Measurements from ENCODE around the gene GOLM1. TPM values are rescaled to one million over a fixed set of nuclear protein-coding genes. Genes with fewer than 3 reads are reported as not detected.
"Not testable (repeated sequence)": the region's sequence is repeated elsewhere in the genome, so short reads cannot be mapped to it uniquely, and the experiment has no call there.

GOLM1 gene
- total RNA-seq, 1 donor from 2014 or later, result 298 TPM

DNA sequence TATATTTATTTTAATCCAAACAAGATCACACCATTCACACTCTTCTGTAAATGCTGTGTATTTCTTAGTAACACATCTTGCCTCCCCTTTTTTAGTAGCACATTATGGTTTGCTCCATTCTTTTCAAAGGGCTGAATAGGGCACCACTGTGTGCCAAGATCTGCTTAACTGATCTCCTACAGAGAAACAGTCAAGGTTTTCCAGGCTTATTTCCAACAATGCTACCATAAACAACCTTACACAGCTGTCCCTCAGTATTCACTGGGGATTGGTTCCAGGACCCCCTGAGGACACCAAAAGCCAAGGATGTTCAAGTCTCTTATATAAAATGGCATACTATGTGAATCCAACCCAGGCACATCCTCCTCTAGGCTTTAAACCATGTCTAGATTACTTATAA lies 16.5 kb downstream of the GOLM1 start:
- no peak for DNase-seq (ENCODE audit: low spot score)

DNA sequence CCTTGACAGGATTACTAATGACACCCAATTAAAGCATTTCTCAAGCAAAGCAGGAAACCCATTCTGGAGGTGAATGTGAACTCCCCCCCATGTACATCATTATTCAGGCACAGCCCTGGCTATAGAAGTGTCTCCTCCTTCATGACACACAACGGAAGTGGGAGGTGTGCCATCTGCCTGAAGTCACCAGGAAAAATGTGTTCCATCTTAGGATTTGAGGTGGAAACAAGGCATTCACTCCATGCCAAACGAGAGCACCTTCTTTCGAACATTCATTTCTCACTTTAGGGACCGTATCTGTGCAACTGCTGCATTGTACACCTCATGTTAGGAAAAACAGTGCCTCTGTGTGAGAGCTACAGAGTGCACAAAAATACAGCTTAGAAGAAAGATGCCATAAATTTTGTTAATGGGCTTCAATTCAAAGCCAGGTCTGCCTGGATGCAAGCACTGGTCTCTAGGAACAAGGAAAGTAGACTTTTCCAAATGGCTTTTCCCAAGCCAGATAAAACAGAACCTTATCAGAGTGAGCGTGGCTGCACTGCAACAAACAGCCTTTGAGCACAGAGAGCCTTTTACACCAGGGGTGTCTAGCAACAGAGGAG lies 19.4 kb downstream of the GOLM1 start:
- no peak for DNase-seq (ENCODE audit: low spot score)

DNA sequence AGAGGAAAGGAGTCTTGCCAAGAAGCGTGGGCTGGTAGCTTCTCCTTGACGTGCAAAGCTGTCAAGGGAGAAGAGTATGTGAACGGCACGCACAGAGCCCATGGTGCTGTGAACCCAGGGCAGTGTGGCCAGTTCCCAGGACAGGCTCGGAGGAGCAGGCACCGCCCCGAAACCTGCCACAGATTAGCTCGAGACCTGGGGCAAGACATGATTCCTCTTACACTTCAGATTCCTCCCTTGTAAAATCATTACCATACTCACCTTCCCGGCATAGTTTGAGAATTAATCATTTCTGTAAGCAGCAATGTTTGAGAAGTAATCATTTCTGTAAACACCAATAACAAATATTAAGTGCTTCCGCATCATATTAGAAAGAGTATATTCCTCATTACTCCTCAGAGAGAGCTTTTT lies 19.9 kb downstream of the GOLM1 start:
- DNase-seq (ENCODE audit: low spot score), result peak; percentile 44

DNA sequence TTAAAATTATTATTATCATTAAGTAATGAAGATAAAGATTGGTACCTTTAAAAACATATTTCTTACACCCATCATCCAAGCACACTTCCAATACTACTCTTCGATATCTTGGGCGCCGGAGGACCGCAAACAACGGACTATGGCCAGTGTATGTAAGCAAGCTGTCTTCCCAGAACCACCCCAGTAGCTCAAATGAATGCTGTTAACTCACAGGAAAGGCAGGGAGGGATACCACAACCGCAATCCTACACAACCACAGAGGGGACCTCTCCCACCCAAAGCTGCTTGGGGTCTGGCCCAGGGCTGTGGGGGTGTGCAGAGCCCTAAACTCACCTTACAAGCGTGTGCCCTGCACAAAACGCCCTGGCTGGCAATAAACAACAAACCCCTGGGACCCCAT lies 20.6 kb downstream of the GOLM1 start:
- DNase-seq (ENCODE audit: low spot score), result no peak

DNA sequence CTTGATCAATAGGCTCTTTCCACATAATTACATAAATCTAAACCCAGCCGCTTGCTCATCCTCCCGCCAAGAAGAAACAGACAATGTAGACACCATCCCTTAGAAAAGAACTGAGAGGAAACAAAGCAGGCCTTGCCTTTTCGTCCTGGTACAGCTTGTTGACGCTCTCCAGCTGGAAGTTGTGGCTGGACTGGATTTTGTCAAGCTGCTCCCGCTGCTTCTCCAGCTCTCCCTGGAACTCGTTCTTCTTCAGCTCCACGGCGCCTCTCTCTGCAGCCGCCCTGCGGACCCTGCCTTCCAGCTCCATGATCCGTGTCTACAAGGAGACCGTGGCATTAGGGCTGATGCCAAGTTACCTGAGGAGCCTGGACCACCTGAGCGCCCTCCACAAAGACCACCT lies 22.1 kb downstream of the GOLM1 start:
- DNase-seq (ENCODE audit: low spot score), result peak; percentile 64

DNA sequence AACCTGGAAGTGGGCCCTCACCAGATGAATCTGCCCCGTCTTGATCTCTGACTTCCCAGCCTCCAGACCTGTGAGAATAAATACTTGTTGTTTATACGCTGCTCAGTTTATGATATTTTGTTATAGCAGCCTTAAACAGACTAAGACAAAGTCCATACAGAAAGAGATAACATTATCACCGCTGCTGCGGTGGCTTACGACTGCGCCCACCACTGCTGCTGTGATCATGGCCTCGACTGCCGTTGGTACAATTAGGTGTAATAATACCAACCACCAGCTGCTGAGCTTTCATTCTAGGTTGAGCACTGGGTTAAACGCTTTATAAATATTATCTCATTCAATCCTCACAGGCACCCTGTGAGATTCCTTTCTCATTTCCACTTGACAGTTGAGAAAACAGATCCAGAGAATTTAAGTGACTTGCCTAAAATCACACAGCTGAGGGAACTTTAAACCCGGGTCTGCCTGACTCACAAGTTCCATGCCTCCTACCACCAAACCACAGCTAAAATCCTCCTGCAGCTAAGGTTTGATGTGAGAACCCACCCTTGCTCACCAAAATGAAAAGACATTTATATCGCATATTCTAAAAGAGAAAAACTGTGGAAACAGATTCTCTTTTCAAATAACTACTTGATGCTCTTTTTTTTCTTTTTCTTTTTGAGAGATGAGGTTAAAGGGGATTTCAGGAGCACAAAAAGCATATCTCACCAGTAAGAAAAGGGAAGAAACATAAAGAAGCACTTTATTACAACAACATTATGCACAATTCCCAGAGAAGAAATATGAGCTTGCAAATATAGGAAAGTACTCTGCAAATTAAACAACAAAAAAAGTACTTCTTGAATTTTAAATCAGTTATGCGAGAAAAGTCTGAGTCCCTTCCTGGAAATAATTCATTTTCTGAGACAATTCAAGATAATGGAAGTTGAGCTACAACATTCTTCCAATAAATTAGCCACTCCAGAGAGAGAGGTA lies 23.9 kb downstream of the GOLM1 start:
- DNase-seq (ENCODE audit: low spot score), result no peak

DNA sequence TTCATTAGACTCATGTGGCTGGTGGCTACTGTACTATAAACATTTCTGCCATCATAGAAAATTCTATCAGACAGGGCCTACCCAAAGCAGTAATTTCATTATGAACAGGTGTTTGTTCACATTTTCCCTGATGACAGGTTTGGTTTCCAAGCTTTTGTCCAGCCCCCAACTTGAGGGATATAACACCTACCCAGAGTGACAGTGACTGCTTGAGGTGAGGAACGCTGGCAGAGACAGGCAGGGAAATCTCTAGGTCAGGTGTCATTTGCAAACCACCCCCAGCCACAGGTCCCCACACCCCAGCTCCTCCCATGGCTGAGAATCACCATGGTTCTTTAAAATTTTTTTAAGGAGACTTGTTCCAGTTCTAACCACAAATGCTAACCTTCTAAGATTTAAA lies 25.5 kb downstream of the GOLM1 start:
- DNase-seq (ENCODE audit: low spot score), result no peak

DNA sequence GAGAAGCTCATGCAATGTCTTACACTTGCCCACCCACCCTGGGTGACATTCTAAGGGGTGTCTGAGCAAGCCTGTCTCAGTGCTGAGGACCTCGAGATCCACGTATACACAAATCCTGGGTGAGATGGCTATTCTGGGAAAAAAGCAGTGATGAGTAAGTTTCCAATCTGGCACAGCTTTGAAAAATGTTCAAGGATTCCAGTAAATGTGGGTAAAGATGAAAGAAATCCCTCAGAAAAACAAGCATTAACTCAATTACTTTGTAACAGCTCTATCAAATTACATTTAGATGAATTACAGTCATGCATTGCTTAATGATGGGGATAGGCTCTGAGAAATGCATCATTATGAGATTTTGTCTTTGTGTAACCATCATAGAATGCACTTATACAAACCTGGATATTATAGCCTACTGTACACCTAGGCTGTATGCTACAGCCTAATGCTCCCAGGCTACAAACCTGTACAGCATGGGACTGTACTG lies 26.9 kb downstream of the GOLM1 start:
- no peak for DNase-seq (ENCODE audit: low spot score)

DNA sequence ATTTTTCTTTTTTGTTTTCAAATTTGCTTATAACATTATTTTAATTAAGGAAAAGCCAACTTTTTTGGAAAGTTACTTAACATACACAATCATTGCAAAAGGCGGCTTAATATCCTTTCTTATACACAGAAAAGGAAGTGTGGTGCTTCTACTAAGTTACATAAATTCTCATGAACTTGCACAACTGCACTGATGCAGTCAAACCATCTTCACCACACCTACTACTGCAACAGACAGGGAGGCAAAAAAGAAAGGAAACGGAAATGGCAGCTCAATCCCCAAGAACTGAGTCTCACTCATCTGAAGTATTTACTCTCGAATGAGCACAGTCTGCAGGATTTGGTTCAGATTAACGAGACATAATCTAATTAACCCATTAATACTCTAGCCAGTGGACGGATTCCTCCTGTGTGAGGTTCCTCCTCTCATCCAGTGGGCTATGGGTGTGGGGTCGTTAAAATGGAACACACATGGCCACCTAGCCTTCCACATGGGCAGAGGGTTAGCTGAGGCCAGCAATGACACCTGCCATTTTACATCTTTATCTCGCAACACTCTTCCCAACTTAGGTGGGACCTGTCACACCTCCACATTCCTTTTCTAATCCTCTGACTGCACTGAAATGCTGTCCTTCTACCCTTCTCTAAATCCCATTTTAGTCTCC lies 30.0 kb downstream of the GOLM1 start:
- DNase-seq (ENCODE audit: low spot score), result no peak

DNA sequence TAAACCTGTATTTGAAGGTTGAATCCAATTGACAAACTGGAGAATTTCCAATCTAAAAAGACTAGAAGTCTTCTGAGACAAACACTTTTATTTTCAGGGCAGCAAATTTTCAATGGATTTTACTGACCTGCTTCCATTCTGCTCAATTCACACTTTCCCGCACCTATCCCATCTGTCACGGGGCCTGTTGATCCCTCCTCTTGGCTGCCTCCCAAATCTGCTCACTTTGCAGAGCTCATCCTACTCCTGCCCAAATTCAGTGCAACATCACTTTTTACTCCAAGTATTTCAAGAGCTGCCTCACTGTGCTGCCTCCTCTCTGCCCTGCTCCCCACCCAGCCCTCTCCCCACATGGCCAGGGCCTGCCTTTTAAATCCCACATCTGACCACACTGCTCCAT lies 35.1 kb downstream of the GOLM1 start:
- no peak for DNase-seq (ENCODE audit: low spot score)

DNA sequence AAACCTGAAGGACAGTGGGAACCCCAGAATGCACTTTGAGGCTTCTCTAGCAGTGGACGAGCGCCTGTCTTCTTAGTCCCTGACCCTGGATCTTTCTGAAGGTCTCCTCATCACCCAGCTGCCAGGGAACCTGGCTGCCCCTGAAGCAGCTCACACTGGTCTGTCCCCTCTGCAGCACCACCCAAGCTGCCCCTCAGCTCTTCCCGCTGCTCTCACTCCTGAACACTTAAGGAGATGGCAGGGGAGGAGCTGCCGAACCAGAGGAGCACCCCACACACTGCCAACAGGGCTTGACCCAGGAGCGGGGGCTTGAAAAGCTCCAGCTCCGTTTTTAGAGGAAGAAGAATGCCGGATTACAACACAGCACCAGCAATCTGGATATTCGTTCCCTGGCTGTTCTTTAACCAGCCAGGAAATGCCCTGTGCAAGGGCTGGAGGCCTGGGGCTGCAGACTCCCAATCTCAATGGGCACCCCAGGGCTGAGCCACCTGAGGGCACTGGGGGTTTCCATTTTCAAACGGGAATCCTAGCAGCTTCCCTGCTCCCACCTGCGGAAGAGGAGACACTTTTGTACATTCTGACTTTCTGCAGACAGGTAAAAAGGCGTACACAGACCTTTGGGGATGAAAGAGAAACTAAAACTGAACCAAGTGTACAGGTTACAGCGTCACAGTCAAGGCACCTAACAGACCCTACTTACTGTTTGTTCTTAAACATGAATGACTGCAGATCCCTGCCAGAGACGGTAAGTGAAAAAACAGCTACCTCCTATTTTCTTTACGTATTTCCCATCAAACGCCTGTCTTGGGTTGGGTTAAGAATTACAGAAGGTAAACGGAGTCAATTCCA lies 36.3 kb downstream of the GOLM1 start:
- no peak for DNase-seq (ENCODE audit: low spot score)

DNA sequence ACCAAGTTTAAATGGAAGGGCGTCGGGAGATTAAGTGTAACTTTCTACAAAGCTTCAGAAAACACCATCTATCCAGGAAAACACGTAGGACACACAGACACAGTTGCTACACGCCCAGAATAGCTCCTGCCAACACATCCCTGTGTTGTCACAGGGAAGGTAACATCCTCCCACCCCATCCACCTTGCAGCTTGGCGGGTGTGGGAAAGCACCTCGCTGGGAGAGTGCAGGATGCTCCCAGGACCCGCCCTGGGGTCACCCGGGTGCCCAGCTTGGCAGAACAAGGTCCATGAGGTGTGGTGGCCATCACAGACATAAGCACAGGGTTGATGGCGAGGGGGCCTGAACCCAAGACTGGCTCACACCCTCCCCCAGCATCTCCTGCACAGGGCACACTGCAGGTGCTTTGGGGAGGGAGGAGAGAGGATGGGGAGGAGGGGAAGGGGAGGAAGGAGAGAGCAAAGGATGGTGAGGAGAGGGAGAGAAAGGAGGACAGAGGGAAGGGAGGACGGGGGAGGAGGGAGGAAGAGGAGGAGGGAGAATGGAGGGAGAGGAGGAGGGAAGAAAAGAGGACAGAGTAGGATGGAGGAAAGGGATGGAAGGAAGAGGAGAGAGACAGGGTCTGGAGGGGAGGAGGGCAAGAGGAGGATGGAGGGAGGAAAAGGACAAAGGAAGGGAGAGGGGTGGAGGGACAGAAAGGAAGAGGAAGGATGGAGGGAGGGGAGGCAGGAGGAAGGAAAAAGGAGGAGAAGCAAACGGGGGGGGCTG lies 37.2 kb downstream of the GOLM1 start:
- DNase-seq (ENCODE audit: low spot score), result no peak

DNA sequence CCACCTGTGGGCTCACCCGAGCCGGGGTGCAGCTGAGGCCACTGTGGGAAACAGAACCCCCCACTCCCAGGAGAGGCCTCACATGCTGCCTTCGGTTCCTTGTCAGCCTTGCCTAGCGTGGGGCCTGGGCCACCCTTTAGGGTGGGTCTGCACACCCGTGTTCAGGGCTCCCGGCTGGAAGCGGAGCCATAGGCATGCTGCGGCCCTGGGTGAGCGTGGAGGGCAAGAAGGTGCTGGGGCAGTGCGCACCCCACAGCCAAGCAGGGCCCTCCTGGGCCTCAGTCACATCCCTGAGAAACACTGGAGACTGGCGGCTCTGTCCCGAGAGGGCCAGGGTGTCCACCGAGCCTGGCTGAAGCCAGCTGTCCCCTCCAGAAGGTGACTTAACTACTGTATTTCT lies 41.9 kb downstream of the GOLM1 start:
- DNase-seq (ENCODE audit: low spot score), result no peak

DNA sequence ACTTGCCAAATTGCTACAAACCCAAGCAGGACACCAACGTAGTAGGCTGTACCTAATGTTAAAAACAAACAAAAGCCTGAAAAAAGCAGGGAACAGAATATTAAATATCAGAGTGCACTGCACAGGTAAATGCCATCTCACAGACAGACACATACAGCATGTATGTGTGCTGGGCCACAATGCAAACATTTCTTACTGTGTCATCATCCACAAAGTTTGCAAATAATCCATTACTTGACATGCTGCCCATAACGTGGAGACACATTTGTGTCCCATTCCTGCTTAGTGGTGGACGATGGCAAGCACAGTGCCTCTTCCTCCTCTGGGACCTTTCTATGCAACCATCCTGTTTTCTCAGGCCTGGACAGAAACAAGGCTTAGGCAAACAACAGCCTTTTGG lies 44.7 kb downstream of the GOLM1 start:
- DNase-seq (ENCODE audit: low spot score), result no peak

DNA sequence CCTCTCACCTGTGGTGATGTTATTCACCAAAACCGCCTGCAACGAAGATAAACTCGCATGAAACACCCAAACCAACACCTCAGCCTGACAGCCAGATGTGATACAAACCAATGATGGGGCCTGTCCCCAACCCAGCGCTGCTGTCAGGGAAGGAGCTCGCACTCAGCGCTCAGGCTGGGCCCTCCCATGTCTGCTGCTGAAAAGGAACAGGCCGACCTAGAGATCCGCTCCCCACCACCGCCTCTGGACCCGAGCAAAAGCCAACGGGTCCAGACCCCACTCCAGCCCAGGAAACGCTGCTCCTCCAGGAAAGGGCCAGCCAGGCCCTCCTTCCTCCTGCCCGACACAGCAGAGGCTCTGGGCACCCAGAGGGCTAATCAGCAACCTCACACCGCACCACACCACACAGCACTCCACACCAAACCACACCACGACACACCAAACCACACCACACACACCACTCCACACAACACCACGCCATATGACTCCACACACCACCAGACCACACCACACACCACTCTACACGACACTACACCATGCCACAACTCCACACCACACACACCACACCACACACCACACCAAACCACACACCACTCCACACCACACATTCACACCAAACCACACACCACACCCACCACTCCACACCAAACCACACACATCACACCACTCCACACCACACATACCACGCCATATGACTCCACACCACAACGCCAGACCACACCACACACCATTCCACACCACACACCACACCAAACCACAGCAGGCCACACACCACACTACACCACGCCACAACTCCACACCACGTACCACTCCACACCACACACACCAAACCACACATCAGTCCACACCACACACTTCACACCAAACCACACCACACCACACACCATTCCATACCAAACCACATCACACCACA lies 46.5 kb downstream of the GOLM1 start:
- no peak for DNase-seq (ENCODE audit: low spot score)

DNA sequence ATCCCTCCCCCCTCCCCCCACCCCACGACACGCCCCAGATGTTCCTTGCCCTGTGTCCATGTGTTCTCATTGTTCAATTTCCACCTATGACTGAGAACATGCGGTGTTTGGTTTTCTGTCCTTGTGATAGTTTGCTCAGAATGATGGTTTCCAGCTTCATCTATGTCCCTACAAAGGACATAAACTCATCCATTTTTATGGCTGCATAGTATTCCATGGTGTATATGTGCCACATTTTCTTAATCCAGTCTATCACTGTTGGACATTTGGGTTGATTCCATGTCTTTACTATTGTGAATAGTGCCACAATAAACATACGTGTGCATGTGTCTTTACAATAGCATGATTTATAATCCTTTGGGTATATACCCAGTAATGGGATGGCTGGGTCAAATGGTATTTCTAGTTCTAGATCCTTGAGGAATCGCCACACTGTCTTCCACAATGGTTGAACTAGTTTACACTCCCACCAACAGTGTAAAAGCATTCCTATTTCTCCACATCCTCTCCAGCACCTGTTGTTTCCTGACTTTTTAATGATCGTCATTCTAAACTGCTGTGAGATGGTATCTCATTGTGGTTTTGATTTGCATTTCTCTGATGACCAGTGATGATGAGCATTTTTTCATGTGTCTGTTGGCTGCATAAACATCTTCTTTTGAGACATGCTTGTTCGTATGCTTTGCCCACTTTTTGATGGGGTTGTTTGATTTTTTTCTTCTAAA lies 51.2 kb downstream of the GOLM1 start:
- not testable (repeated sequence) for DNase-seq (ENCODE audit: low spot score)

DNA sequence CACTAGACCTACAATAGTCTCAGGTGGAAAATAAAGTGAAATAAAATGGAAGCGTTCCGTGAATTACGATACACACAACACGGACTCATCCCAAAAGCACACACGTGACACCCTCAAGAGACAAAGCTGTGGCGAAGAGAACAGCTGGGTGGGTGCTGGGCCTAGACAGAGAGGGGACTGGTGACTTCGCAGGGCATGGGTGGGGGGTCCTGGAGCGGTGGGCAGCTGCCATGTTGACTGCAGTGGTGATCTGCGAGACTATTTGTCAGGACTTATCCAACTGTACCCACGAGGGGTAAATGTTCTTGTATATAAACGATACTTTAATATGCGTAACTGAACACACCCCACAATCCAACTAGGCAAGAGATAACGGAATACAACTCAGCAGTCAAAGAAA lies 52.0 kb downstream of the GOLM1 start:
- no peak for DNase-seq (ENCODE audit: low spot score)

DNA sequence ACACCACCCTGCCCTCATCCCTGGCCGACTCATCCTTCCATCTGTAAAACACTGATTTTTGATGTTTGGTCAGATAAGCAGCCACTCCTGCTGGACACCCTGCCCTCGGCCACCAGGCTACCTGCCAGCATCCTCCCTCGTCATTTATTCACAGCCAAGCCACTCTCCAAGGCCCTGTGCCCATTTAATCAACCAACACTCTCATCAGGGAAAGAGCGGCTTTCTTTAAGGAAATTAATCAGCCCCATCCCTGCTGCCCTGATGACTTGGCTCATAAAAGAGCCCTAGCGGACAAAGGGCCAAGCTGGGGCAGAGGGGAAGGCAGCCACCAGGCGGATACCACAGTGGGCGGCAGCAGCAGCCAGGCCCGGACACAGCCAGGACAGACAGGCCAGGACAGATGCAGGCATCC lies 52.4 kb downstream of the GOLM1 start:
- DNase-seq (ENCODE audit: low spot score), result no peak

DNA sequence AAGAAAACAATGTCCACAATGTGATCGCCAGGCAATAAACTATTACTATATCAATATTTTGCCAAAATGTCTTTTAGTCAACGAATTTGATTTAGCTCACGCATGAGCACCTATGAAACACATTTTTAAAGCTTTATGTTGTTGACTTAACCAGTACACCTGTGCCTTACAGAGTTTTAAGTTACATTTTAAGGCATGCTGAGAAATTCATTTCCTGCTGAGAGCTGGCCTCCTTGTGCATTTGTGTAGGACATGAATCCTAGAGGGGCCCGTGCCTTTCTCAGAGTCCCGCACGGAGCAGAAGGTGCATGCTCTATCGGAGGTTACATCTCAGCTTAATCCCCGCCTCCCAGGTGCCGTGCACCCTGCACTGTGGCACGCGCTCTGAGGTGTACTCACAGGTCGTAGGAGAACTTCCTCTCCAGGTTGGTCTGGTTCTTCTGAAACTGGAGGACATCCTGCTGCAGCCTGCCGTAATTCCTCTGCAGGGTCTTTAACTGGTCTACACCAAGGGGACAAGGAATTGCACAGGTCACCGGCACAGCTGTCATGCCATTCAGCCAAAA lies 53.2 kb downstream of the GOLM1 start:
- no peak for DNase-seq (ENCODE audit: low spot score)
